A673 (cell line): ENCODE measurements around the gene BCL2. TPM values are rescaled to one million over a fixed set of nuclear protein-coding genes. Genes with fewer than 3 reads are reported as not detected.

ENCODE experiments used
- BruUV-seq: library from RNA; stranded (reverse); fragments of 400-500 nt; replicated peaks from 2 replicates; lab custom pipeline; 2021; lab: Mats Ljungman, UMichigan
- CTCF ChIA-PET: fragments of 300-600 bp; sonication (Branson Sonifier 250); formaldehyde crosslinking; loops from one replicate; lab custom pipeline; 2022; ENCODE audit warnings: antibody characterized with exemption; lab: Charles Lee
- POLR2A ChIA-PET: fragments of 300-600 bp; sonication (Branson Sonifier 250); formaldehyde crosslinking; loops from one replicate; lab custom pipeline; 2022; ENCODE audit warnings: antibody characterized with exemption; ENCODE audit not compliant: low non-redundant PET; lab: Charles Lee
- DNase-seq: peaks from one replicate; pipeline ENCODE4 v3.0.0-alpha.2; 2015; ENCODE audit warnings: low spot score
- H3K27ac ChIP-seq: fragments of 200-600 bp; sonication (generic); 2 replicates; pipeline ENCODE4 v1.5.1; 2016; ENCODE audit warnings: mixed run types, low read depth, mild to moderate bottlenecking, mixed read lengths, antibody characterized with exemption, low read length; ENCODE audit not compliant: poor library complexity, severe bottlenecking
- H3K27me3 ChIP-seq: fragments of 200-600 bp; sonication (generic); replicated peaks from 2 replicates; pipeline ENCODE4 v1.6.1; 2017; ENCODE audit warnings: mixed run types, low read depth, mild to moderate bottlenecking, mixed read lengths, antibody characterized with exemption, low read length; ENCODE audit not compliant: insufficient read depth, poor library complexity
- H3K36me3 ChIP-seq: fragments of 200-600 bp; sonication (generic); 2 replicates; pipeline ENCODE4 v1.6.1; 2016; ENCODE audit warnings: mixed run types, mild to moderate bottlenecking, mixed read lengths, antibody characterized with exemption, low read length; ENCODE audit not compliant: insufficient read depth, poor library complexity, severe bottlenecking
- H3K4me1 ChIP-seq: fragments of 200-600 bp; sonication (generic); 2 replicates; pipeline ENCODE4 v1.6.1; 2017; ENCODE audit warnings: mixed run types, mild to moderate bottlenecking, mixed read lengths, antibody characterized with exemption, low read length; ENCODE audit not compliant: insufficient read depth, poor library complexity, severe bottlenecking
- H3K4me3 ChIP-seq: fragments of 200-600 bp; sonication (generic); 2 replicates; pipeline ENCODE4 v1.5.1; 2016; ENCODE audit warnings: low read depth, mixed run types, mild to moderate bottlenecking, mixed read lengths, low read length; ENCODE audit not compliant: poor library complexity, severe bottlenecking
- H3K9me3 ChIP-seq: fragments of 200-600 bp; sonication (generic); 2 replicates; pipeline ENCODE4 v1.6.1; 2016; ENCODE audit warnings: mixed run types, low read depth, mild to moderate bottlenecking, mixed read lengths, antibody characterized with exemption, low read length; ENCODE audit not compliant: poor library complexity, severe bottlenecking
- EZH2 ChIP-seq: fragments of 200-600 bp; sonication (generic); IDR thresholded peaks from 2 replicates; pipeline ENCODE4 v1.6.1; 2017; ENCODE audit warnings: borderline replicate concordance, low read depth, mild to moderate bottlenecking, mixed read lengths, antibody characterized with exemption, low read length; ENCODE audit not compliant: poor library complexity, severe bottlenecking
- intact Hi-C: fragments of 100-400 bp; cut with micrococcal nuclease; formaldehyde crosslinking; loops from one replicate; pipeline ENCODE4 v1.10.0; 2022; ENCODE audit not compliant: unreplicated experiment
- total RNA-seq: library from RNA; stranded (reverse); gene quantifications from 2 replicates; pipeline ENCODE4 v1.2.3, GENCODE V29; 2021
- TF ChIP-seq, protein P1 (sequence below): fragments of 300-800, 200-600 bp; sonication (generic); conservative IDR thresholded peaks from 2 replicates; pipeline ENCODE4 v1.5.1; 2017; ENCODE audit warnings: low read depth, mild to moderate bottlenecking, antibody characterized with exemption, low read length, moderate library complexity, mixed read lengths

The BCL2 gene
- total RNA-seq, 1 experiment from 2014 or later: 24.9 TPM

DNA sequence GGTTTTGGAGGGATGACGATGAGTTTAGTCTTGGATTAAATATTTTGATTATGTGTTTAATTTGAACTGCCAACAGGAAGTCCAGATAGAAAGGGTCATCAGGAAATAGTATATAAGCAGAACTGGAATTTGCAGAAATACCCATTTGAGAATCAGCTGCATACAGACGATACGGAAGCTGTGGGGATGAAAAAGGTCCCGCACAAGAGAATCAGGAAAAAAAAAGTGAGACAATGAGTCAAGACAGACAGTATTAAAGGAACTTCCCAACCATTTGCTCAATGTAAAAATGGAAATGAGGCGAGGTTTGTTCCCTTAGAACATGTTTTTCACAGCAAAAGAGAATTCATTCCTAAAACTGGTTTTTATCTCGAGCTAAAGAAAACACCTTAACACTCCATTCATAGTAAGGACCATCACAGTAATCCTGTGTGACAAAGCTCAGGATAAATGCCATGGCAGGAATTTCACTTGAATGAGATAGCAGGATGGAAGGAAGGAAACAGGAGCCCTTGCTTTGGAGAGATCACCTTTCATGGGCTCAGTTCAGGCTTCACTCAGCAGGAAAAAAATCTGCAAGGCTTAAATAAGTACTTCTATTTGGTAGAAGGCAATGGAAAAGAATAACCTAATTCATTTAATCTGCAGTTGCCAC is 29.3 kb downstream of the BCL2 start:
- BruUV-seq: no TSS peak
- ChIA-PET POLR2A (no interaction called here), CTCF (no interaction called here)
- no peak for TF ChIP-seq EZH2
- no peaks in the 10 kb centered on the region for H3K27me3 ChIP-seq
- H3K4me1 ChIP-seq: no peaks in the 10 kb centered on the region
- no peaks in the 10 kb centered on the region for H3K36me3 ChIP-seq
- H3K4me3 ChIP-seq: no peak overlapping the region
- H3K27ac ChIP-seq: no peak overlapping the region
- intact Hi-C loops: no loop called here
- no peak for DNase-seq
- no peaks in the 10 kb centered on the region for H3K9me3 ChIP-seq

DNA sequence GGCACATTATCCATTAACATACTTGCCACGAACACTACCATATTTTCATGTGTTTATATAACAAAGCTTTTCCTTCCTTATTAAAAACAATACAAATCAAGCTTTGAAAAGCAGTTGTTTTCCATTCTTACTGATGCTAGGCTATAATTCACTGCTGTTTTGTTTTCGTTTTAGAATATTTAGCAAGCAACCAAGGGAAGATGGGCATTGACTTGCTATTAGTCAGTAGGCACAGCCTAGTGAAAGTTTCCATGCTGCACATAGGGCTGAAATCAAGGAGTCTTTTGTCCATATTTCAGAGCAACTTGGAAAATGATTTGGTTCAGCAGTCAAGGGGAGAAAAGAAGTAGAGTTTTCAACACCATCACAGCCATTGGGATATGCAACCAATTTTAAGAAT is 31.3 kb downstream of the BCL2 start:
- H3K27ac ChIP-seq: no peak overlapping the region
- H3K9me3 ChIP-seq: no peaks in the 10 kb centered on the region
- H3K36me3 ChIP-seq: no peaks in the 10 kb centered on the region
- H3K27me3 ChIP-seq: no peaks in the 10 kb centered on the region
- no peaks in the 10 kb centered on the region for H3K4me1 ChIP-seq
- TF ChIP-seq EZH2: no peak
- TF ChIP-seq, protein P1, sequence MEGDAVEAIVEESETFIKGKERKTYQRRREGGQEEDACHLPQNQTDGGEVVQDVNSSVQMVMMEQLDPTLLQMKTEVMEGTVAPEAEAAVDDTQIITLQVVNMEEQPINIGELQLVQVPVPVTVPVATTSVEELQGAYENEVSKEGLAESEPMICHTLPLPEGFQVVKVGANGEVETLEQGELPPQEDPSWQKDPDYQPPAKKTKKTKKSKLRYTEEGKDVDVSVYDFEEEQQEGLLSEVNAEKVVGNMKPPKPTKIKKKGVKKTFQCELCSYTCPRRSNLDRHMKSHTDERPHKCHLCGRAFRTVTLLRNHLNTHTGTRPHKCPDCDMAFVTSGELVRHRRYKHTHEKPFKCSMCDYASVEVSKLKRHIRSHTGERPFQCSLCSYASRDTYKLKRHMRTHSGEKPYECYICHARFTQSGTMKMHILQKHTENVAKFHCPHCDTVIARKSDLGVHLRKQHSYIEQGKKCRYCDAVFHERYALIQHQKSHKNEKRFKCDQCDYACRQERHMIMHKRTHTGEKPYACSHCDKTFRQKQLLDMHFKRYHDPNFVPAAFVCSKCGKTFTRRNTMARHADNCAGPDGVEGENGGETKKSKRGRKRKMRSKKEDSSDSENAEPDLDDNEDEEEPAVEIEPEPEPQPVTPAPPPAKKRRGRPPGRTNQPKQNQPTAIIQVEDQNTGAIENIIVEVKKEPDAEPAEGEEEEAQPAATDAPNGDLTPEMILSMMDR: no peak
- no TSS peak for BruUV-seq
- intact Hi-C loops: no loop called here
- ChIA-PET POLR2A (no interaction called here), CTCF (no interaction called here)
- DNase-seq: no peak
- no peak overlapping the region for H3K4me3 ChIP-seq

DNA sequence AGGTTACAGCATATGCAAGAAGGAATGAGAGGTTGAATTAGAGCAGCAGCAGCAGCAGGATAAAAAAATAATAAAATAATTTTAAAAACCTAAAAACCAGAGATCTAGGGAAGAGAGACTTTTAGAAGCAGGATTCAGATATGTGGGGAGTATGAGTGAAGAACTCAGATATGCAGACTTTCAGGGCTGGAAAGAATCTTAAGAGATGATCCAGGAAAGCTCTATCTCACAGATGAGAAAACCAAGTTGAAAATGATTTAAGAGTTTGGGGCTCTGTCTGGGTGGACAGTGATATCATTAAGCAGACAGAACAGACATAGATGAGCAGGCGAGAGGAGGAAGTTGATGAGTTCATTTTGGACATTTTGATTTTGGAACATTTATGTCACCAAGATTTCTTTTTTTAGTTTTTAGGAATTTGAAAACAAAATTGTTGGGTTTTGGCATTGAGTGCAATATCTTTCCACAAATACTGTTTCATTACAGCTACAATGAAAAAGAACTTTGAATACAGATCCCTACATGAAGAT is 31.8 kb downstream of the BCL2 start:
- BruUV-seq: no TSS peak
- TF ChIP-seq, protein P1: no peak
- no peak for TF ChIP-seq EZH2
- no peak for DNase-seq
- H3K36me3 ChIP-seq: no peaks in the 10 kb centered on the region
- H3K4me3 ChIP-seq: no peak overlapping the region
- POLR2A ChIA-PET: no interaction called here
- intact Hi-C loops: no loop called here
- no peaks in the 10 kb centered on the region for H3K27me3 ChIP-seq
- H3K9me3 ChIP-seq: no peaks in the 10 kb centered on the region
- H3K27ac ChIP-seq: no peak overlapping the region
- CTCF ChIA-PET: no interaction called here
- no peaks in the 10 kb centered on the region for H3K4me1 ChIP-seq

DNA sequence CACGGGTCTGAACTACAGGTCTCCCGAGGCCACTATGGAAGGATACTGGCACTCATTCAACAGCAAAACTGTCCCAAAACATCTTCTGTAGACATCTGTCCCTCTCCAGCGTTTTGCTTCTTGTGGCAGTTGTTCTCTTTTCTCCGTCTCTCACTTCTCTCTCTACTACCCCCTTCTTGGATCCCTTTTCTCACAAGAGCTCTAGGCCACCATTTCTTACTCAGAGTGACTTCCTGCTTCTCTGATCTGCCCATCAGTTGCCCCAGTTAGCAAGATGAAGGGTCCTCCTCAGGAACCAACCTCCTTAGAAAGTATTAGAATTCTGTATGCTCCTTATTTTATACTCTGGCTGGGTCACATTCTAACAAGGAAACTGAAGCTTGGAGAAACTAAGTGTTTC is 32.6 kb downstream of the BCL2 start:
- no peak for DNase-seq
- Histone ChIP-seq H3K4me3 (no peak overlapping the region), H3K9me3 (no peaks in the 10 kb centered on the region), H3K27ac (no peak overlapping the region), H3K4me1 (no peaks in the 10 kb centered on the region), H3K27me3 (no peaks in the 10 kb centered on the region), H3K36me3 (no peaks in the 10 kb centered on the region)
- ChIA-PET CTCF (no interaction called here), POLR2A (no interaction called here)
- TF ChIP-seq, protein P1: no peak
- no peak for TF ChIP-seq EZH2
- intact Hi-C loops: no loop called here
- BruUV-seq: no TSS peak
